Hypothalamus (tissue), 51 donors: ENCODE results near the gene RAVER2.
"Not testable (repeated sequence)": the region's sequence is repeated elsewhere in the genome, so short reads cannot be mapped to it uniquely, and the experiment has no call there.

Experiments used
- DNase-seq, 51 donors: peaks; one replicate each; lab custom pipeline; 2025; lab: John Stamatoyannopoulos, UW

The RAVER2 gene

GRCh38 chr1:64744492-64745180 lies at the start of gene RAVER2:
Gene RAVER2, plus strand, starts transcription at chr1:64745075. Its CDS starts 98 bp downstream, at chr1:64745173.
- peak in 38 of 51 donors; percentile 3 to 76 (median 40) for DNase-seq

GRCh38 chr1:64696879-64697278 lies 48.0 kb upstream of the RAVER2 start:
- DNase-seq = no peak

- DNase-seq = no peak
Measured at GRCh38 chr1:64699327-64699726, 45.5 kb upstream of the RAVER2 start.

- no peak for DNase-seq
Measured at GRCh38 chr1:64701071-64701470, 43.8 kb upstream of the RAVER2 start.

GRCh38 chr1:64701886-64702285 lies 43.0 kb upstream of the RAVER2 start:
- no peak for DNase-seq

GRCh38 chr1:64702670-64703069 lies 42.2 kb upstream of the RAVER2 start:
- DNase-seq = not testable (repeated sequence)

GRCh38 chr1:64703600-64703999 lies 41.3 kb upstream of the RAVER2 start:
- no peak for DNase-seq

GRCh38 chr1:64705591-64705990 lies 39.3 kb upstream of the RAVER2 start:
- no peak for DNase-seq

GRCh38 chr1:64711266-64711665 lies 33.6 kb upstream of the RAVER2 start:
- DNase-seq = no peak

GRCh38 chr1:64712049-64712448 lies 32.8 kb upstream of the RAVER2 start:
- DNase-seq = no peak

GRCh38 chr1:64715186-64715585 lies 29.7 kb upstream of the RAVER2 start:
- DNase-seq = no peak

- DNase-seq = no peak
Measured at GRCh38 chr1:64721135-64721534, 23.7 kb upstream of the RAVER2 start.

GRCh38 chr1:64721576-64722145 lies 23.2 kb upstream of the RAVER2 start:
- DNase-seq = no peak

- no peak for DNase-seq
Measured at GRCh38 chr1:64727861-64728260, 17.0 kb upstream of the RAVER2 start.

- DNase-seq = no peak
Measured at GRCh38 chr1:64733581-64734286, 11.1 kb upstream of the RAVER2 start.

GRCh38 chr1:64734287-64734652 lies 10.6 kb upstream of the RAVER2 start:
- DNase-seq = no peak

- not testable (repeated sequence) for DNase-seq
Measured at GRCh38 chr1:64740687-64741086, 4.2 kb upstream of the RAVER2 start.

GRCh38 chr1:64743954-64744491 lies 852 bp upstream of the RAVER2 start:
- peak in 1 of 51 donors; percentile 0 for DNase-seq

GRCh38 chr1:64745181-64745985 lies 508 bp downstream of the RAVER2 start:
- peak in 31 of 51 donors; percentile 0 to 81 (median 23) for DNase-seq
